Measurements from ENCODE around the gene TFEB.

GRCh38 chr6:41683523-41684310, 51.7 kb downstream of the TFEB start:
- peak; percentile 91 for TF ChIP-seq CTCF (IDR thresholded peaks at IDR 0.05; ENCODE audit: low read depth, low read length, poor library complexity, severe bottlenecking)
- no peak for TF ChIP-seq EZH2phosphoT487 (IDR thresholded peaks at IDR 0.05; ENCODE audit: borderline replicate concordance, low read length)

Measured in DOHH2 (cell line).